ENCODE data around the gene TPRN. TPM values are rescaled to one million over a fixed set of nuclear protein-coding genes. Genes with fewer than 3 reads are reported as not detected.

TPRN gene
- total and polyA plus RNA-seq, 9 of the 15 experiments (the other 6 are each of a cell fraction or from before 2014, with no cell fraction given) = 0.31 to 31.9 (median 4.4) TPM

GRCh38 chr9:137205126-137206069 is 4.9 kb upstream of the TPRN start, which contains the start of the genes NDOR1 and TMEM203:
TSS of gene NDOR1 (plus strand) at chr9:137205700. CDS start at chr9:137205778, 78 bp downstream.
TSS of gene TMEM203 (minus strand) at chr9:137205648. CDS start at chr9:137205414, 234 bp downstream.
- DNase-seq (ENCODE audit: extremely low read depth in 1 of 4, low spot score in 3 of 4) = peak; percentile 89 to 94 (median 91)
- in situ Hi-C loops (cut with MboI) (no loop called here), intact Hi-C loops (cut with micrococcal nuclease) (no loop called here)
- peak within 1 kb of the TSS; percentile 95 for H3K4me2 ChIP-seq (ENCODE audit: insufficient read depth, low read length)
- peaks cover 28 to 59% of the 10 kb centered on the region in 2 experiments for H3K4me1 ChIP-seq (replicated peaks in 1 of 2; ENCODE audit: control insufficient read depth in 2 of 2, insufficient read depth in 2 of 2, low read length in 2 of 2)
- no peaks in the 10 kb centered on the region for H3K9me3 ChIP-seq (replicated peaks; ENCODE audit: control insufficient read depth, insufficient read depth, low read depth, low read length)
- under 1% methylated on average over 63 of the region's 98 CpGs for WGBS (ENCODE audit: insufficient coverage, low coverage, missing lambda C conversion rate)
- no TSS peak for BruUV-seq (replicated peaks)
- peaks cover 3% of the 10 kb centered on the region for H3K9me1 ChIP-seq (ENCODE audit: control insufficient read depth, insufficient read depth, low read length)
- peaks cover 43% of the 10 kb centered on the region; the same call in 2 of the 3 replicates for H3K36me3 ChIP-seq (ENCODE audit: control insufficient read depth, insufficient read depth, low read length)
- H3K9ac ChIP-seq (ENCODE audit: insufficient read depth in 1 of 2, low read depth in 2 of 2, low read length in 2 of 2) = peak within 1 kb of the TSS; percentile 92 to 98
- peak within 1 kb of the TSS; percentile 99 for H3K4me3 ChIP-seq
- H3K27ac ChIP-seq (ENCODE audit: extremely low read depth, low read depth, low read length) = peak within 1 kb of the TSS; percentile 88
- ChIA-PET CTCF (ENCODE audit: low intra/inter-chr PET ratio) (no interaction called here), POLR2A (interaction anchor here (1.0 to 5.7 kb wide), 5 partner anchors 10 to 119 kb away, joined by 3 to 56 read pairs (median 5); partner anchors contain the start of genes ANAPC2, MAN1B1 and SSNA1)
- ATAC-seq = peak; percentile 60
- FAIRE-seq = peak; percentile 69
- H3K27me3 ChIP-seq (ENCODE audit: control insufficient read depth in 2 of 2, insufficient read depth in 2 of 2, low read length in 2 of 2) = no peaks in the 10 kb centered on the region
- peaks cover 59% of the 10 kb centered on the region for H3K79me2 ChIP-seq (ENCODE audit: control insufficient read depth, insufficient read depth, low read length)
- no peaks in the 10 kb centered on the region; the same call in 1 of the 2 replicates for H4K20me1 ChIP-seq (replicated peaks; ENCODE audit: control insufficient read depth, insufficient read depth, low read length)
- peak within 1 kb of the TSS; percentile 77 for H2AFZ ChIP-seq (ENCODE audit: low read depth, low read length)
- peak; percentile 99 for TF ChIP-seq CREM (IDR thresholded peaks at IDR 0.05; ENCODE audit: low read depth)
- TF ChIP-seq FOXK1 (CRISPR knock-in tag; IDR thresholded peaks at IDR 0.05; ENCODE audit: borderline replicate concordance) = 0 out of 2 replicates have a peak, but pooled peaks have one; percentile 64
- 0 out of 2 replicates have a peak, but pooled peaks have one; percentile 20 for TF ChIP-seq LEF1 (IDR thresholded peaks at IDR 0.05)
- TF ChIP-seq ZNF354B (CRISPR knock-in tag; IDR thresholded peaks at IDR 0.05) = no peak
- TF ChIP-seq RNF2 (IDR thresholded peaks at IDR 0.05) = 0 out of 2 replicates have a peak, but pooled peaks have one; percentile 22
- TF ChIP-seq PHB (CRISPR knock-in tag; IDR thresholded peaks at IDR 0.05) = no peak
- peak; percentile 79 for TF ChIP-seq E2F1 (CRISPR knock-in tag; IDR thresholded peaks at IDR 0.05)
- peak; percentile 94 for TF ChIP-seq SAP30 (IDR thresholded peaks at IDR 0.05; ENCODE audit: borderline replicate concordance, insufficient read depth, low read depth, low read length, poor library complexity, severe bottlenecking)
- TF ChIP-seq ETS1 (conservative IDR thresholded peaks at IDR 0.05; ENCODE audit: control insufficient read depth, low read depth, low read length) = peak; percentile 80; the same call in 1 of the 2 replicates
- TF ChIP-seq ID3 (CRISPR knock-in tag; IDR thresholded peaks at IDR 0.05) = no peak
- TF ChIP-seq ID3 (tag; IDR thresholded peaks at IDR 0.05) = 0 out of 2 replicates have a peak, but pooled peaks have one; percentile 19
- TF ChIP-seq NR2C2 (CRISPR knock-in tag; IDR thresholded peaks at IDR 0.05) = 0 out of 2 replicates have a peak, but pooled peaks have one; percentile 27
- peak; percentile 73; the same call in 1 of the 2 replicates for TF ChIP-seq NR2C2 (tag; IDR thresholded peaks at IDR 0.05)
- TF ChIP-seq ZNF197 (CRISPR knock-in tag; IDR thresholded peaks at IDR 0.05; ENCODE audit: low read depth) = no peak
- TF ChIP-seq CSDE1 (IDR thresholded peaks at IDR 0.05) = peak in 1 of 2 experiments; percentile 29; a peak in 1 of 4 replicates
- TF ChIP-seq ATF3 (IDR thresholded peaks at IDR 0.05) = no peak
- TF ChIP-seq ATF3 (CRISPR knock-in tag; conservative IDR thresholded peaks at IDR 0.05) = 0 out of 2 replicates have a peak, but pooled peaks have one; percentile 31
- TF ChIP-seq ZFX (CRISPR knock-in tag; IDR thresholded peaks at IDR 0.05) = peak; percentile 88
